NCI-H1417 (cell line): ENCODE data around the gene COL8A1.

ENCODE experiments used
- DNase-seq, 3 experiments: peaks; one replicate each; lab custom pipeline; 2025; lab: John Stamatoyannopoulos, UW

The COL8A1 gene

DNA sequence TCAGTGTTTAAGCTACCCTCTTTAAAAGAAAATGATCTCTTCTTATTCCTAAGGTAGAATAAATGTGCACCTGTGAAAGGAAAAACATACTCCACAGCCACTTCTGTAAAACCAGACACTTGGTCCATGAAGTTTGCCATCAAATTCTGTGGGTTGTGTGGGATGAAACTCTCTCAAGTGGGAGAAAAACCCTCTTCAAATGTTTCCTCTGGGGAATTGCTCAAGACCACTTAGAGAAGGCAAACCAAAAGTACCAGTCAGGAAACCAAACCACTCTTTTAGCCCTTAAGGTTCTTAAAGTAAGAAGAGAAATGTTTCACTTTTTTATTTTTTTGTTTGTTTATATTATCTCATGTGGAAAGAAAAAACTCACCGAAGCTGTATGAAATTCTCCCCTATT is 1.2 kb downstream of the COL8A1 start:
- peak in 1 of 3 experiments; percentile 85 for DNase-seq

- no peak for DNase-seq
Measured at GRCh38 chr3:99640214-99640851, 1.9 kb downstream of the COL8A1 start.

DNA sequence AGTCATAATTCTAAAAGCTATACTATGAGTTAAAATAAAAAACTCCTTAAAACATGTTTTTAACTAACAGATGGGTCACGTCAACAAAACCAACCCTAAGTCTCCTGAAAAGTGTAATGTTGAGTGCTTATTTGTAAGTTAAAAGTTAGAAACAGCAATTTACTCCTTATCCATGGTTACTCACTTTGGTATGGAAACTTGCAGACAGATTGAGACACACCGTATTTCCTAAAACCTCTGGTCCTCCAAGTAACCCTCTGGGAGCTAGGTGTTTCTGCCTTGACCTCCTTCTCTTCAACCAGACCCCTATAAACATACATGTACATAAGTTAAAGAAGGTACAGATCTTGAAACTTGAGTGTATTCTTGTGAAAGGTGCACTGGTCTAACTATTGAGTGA is 3.1 kb downstream of the COL8A1 start:
- no peak for DNase-seq

DNA sequence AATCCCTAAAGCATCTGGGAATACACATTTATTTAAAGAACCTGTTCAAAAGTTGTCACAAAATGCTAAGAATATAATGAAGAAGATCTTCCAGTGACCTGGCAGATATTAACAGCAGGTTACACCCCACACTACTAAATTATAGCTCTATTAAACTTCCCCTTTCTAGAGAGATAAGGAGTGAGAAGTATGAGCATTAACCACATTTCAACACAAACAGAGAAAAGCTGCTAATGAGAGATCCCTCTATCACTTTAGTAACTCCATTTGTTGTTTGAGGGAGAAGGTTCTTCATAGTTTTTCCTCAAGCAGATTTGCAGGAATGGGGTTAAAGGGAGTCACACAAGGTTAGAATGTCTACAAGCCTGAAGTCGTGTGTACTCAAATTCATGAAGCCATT is 3.6 kb downstream of the COL8A1 start:
- no peak for DNase-seq

DNA sequence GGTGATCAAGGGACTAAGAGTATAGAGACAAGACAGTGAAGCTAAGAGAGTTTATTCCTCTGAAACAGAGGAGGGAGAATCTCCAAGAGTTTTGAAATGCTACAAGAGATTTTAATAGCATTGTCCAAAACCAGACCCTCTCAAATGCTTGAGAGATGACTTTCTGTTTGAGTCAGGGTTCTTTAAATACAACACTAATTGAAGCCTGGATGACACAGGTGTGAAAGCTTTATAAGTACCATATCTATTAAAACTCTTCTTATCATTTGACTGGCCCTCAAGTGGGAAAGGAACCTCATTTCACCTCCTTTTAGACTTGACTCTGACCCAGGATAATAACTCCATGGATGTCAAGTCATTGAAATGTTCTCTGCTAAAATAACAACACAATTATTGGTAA is 5.6 kb downstream of the COL8A1 start:
- no peak for DNase-seq

DNA sequence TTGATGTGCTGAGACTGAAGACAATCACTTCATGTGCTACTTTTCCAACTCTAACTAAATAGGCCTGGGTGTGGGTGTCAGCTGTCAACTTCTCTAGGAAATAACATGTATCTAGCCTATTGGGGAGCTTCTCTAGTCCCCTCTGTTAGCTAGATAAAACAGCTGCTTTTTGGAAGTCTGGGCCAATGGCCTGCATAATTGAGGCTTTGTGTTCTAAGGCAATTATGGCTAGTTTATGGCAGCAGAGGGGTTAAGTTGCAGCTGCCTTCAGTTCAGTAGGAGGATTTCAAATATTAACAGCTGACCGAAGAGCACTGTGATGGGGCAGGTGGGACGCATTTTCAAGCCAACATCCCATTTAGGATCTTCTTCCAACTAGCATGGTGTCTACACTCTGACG is 6.4 kb downstream of the COL8A1 start:
- no peak for DNase-seq

DNA sequence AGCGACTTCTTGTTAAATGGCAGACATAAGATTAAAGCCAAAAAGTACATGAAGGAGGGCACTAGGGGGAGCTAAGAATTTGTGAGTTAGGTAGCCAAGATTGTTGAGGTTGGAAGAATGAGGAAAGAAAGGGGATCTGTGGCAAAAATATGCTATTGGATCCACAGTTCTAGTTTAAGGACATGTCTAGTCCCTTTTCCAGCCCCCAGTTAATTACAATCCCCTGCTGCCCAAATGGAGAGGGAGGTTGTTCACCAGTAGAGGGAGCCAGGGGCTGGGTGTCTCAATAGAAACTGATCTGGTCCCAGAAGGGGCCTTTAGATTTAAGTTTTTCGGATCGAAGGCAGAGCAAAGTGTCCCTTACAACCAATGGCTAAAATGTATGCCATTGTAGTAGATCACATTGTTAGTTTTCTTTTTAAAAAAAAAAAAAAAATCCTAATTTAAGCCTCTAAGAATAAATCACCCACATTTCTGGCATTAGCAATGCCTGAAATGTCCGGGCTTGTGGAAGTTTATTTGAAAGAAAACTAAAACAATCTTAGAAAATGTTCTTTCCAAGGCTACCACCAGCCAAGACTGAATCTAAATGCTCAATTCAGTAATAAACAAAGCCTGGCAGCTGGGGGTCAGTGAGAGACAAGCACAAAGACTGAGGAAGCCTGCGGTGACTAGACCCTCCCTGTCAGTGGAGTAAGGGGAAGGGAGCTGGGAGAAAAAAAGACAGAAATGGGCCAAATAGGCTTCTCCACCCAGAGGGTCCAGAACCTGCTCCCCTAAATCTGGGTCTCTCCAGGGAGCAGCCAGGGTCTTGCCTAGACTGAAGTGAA is 7.1 kb downstream of the COL8A1 start:
- DNase-seq = peak; percentile 4 to 16 (median 5)

GRCh38 chr3:99646107-99646435 is 7.7 kb downstream of the COL8A1 start:
- DNase-seq = no peak

GRCh38 chr3:99647081-99647480 is 8.7 kb downstream of the COL8A1 start:
- no peak for DNase-seq

DNA sequence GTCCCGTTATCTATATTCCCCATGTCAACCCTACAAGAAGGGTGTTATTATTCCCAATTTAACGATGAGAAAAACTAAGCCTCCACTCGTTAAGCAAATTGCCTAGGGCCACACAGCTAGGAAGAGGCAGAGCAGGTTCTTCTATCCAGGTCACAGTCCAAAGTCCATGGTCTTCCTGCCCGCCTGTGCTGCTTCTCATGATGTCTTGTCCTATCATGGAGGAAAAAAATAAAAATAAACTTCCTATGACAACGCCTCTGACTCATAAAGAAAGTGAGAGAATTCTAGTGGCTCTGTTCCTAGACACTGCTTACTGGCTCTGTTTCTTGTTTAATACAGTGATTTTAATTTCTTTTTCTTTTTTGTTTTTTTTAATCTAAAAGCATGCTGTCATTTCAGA is 9.7 kb downstream of the COL8A1 start:
- DNase-seq = no peak

DNA sequence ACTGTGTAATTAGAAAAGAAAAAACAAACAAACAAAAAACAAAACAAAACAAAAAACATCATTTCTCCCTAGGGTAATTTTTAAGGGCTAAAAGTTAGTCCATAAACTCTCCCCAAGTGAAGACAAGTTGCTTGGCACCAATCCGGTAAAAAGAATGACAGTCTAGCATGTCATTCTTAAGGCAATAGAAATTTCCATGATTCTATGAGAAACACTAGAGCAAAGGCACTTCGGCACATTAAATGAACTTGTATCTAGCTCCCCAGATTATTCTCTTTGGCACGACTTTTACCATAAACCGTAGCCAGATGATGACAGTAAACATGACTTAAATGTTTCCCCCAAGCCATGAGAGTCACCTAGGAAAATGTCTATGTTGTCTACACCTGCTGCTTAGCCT is 10.1 kb downstream of the COL8A1 start:
- DNase-seq = no peak

DNA sequence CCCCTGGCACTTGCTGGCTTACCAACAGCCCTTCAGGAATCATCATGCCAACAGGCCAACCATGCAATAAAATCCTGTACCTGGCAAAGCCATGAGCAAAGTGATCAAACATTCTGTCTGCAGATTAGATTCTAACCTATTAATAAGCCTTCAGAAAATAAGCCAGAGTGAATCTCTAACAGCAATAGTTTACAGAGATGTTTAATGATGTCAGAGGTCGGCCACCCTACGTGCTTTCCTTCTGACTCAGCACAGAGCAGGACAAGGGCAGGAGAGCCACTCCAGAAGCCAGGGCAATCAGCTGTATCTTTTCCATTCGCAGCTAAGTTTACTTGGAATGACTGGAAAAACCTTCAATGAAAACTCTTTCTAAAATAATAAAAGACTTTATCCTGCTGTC is 13.1 kb downstream of the COL8A1 start:
- no peak for DNase-seq

DNA sequence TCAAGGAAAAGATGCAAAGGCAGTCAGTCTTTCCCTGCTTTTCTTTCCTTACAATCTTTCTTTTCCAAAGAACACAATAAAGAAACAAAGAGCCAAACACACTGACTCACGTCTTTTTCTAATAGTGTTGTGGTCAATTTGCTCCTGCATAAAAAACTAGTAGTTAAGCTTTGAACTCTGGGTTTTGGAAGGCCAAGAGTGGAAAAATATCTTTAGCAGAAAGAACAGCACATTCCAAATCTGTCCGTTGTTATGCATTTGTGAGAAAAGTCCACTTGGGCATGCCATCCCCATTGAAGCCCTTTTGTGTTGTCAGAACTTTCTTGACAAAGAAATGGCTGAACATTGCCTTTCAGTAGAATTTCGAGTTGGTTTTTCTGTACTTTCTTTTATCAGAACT is 18.2 kb downstream of the COL8A1 start:
- DNase-seq = no peak

GRCh38 chr3:99658274-99658673 is 19.9 kb downstream of the COL8A1 start:
- no peak for DNase-seq

DNA sequence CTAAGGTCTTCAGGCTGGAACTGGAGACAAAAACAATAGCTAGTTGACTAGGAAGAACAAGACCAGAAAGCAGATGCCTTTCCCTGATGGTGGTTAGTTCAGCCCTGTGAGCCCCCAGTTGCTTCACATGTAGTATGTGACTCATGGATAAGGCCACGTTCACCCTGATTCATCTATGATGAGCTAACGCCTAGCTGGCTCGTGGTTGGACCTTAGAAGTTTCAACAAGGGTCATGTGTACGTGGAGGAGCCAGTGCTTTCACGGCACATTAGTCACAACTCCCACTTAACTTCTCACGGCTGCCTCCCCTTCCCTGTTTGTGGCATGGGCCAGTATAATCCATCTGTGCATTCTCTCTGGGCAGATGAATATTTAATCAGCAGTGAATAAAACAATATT is 20.6 kb downstream of the COL8A1 start:
- no peak for DNase-seq

- no peak for DNase-seq
Measured at GRCh38 chr3:99659951-99660350, 21.6 kb downstream of the COL8A1 start.

- no peak for DNase-seq
Measured at GRCh38 chr3:99662838-99663570, 24.6 kb downstream of the COL8A1 start.

- DNase-seq = no peak
Measured at GRCh38 chr3:99663977-99664376, 25.6 kb downstream of the COL8A1 start.

- DNase-seq = no peak
Measured at GRCh38 chr3:99665017-99665416, 26.6 kb downstream of the COL8A1 start.

DNA sequence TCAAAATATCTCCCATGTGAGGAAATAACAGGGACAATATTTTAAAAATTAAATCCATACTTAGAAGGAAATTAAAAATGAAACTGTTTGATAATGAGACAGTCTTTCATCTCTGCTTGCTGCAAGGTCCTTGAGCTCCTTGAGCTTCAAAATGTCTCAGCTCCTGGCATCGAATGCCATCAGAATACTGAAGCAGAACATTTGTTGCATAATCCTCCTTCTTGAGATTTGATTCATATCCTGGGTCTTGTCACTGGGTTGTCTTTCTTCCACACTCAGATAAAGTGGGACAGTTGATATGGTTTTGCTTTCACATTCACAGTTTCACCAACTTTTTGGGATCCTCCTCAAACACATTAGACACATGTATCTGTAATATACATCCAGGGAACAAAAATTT is 27.8 kb downstream of the COL8A1 start:
- DNase-seq = no peak

DNA sequence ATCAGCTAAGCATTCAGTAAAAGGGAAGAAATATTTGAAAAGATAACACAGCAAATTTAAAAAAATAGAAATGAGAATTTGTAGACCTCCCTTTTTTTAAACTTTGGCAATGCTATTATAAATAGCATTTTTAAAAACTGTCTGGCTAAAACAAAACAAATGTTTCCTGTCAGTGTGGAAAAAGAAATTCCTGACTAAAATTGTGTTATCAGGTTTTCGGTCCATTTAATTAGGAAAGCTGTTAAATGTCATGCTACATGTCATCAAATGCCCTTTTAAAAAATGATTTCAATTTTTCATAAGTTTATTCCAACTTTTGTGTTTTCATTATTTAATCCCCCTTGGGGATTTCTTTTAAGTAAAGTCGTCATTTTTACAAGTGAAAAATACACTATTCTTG is 29.6 kb downstream of the COL8A1 start:
- no peak for DNase-seq

GRCh38 chr3:99669879-99670555 is 31.6 kb downstream of the COL8A1 start:
- no peak for DNase-seq

- DNase-seq = no peak
Measured at GRCh38 chr3:99670556-99670950, 32.2 kb downstream of the COL8A1 start.
